SJSA1 (cell line): ENCODE data around the gene LY6G6F. TPM values are rescaled to one million over a fixed set of nuclear protein-coding genes. Genes with fewer than 3 reads are reported as not detected.

Experiments used
- DNase-seq, 2 experiments: peaks; one replicate each; pipeline ENCODE4 v3.0.0-alpha.2; 2015 to 2020; ENCODE audit warnings: low spot score in 2 of 2, low read depth in 1 of 2
- H3K27ac ChIP-seq: fragments of 250-450 bp; sonication (Bioruptor Pico); 2 replicates; pipeline ENCODE4 v1.5.1; 2020; ENCODE audit warnings: mild to moderate bottlenecking, moderate library complexity
- H3K27me3 ChIP-seq: fragments of 250-450 bp; sonication (Bioruptor Pico); replicated peaks from 2 replicates; pipeline ENCODE4 v1.5.1; 2020; ENCODE audit warnings: mild to moderate bottlenecking, moderate library complexity
- H3K36me3 ChIP-seq: fragments of 250-450 bp; sonication (Bioruptor Pico); 2 replicates; pipeline ENCODE4 v1.5.1; 2020; ENCODE audit warnings: mild to moderate bottlenecking
- H3K4me1 ChIP-seq: fragments of 250-450 bp; sonication (Bioruptor Pico); replicated peaks from 2 replicates; pipeline ENCODE4 v1.6.1; 2021; ENCODE audit warnings: mild to moderate bottlenecking
- H3K4me3 ChIP-seq: fragments of 250-450 bp; sonication (Bioruptor Pico); 2 replicates; pipeline ENCODE4 v1.5.1; 2020; ENCODE audit warnings: mild to moderate bottlenecking
- H3K9me3 ChIP-seq: fragments of 250-450 bp; sonication (Bioruptor Pico); replicated peaks from 2 replicates; pipeline ENCODE4 v1.5.1; 2020; ENCODE audit warnings: mild to moderate bottlenecking
- total RNA-seq: library from RNA; depleted of rRNA; stranded (reverse); fragments of >200 nt; shearing (Covaris generic); gene quantifications from 2 replicates; pipeline ENCODE4 v1.2.3, GENCODE V29; 2014

LY6G6F gene
- total RNA-seq, 1 experiment from 2014 or later, result not detected

DNA sequence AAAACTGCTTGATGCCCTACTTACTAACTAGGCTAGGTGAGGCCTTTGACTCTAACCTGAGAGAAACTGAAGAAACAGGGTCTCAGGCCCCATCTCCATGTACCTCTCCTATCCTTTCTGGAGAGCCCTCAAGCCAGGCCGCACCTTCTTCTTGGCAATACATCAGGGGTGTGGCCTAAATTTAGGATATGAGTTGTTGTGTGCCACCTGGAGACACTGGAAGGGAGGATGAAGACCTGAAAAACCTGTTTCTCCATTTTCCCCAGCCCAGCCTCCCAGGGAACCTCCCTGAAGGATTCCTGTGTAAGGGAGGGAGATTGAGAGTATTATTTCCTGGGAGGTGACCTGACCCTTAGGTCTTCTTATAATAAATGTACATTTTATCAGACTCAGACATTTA, 11.6 kb downstream of the LY6G6F start:
- Histone ChIP-seq H3K27ac (no peak overlapping the region), H3K36me3 (no peaks in the 10 kb centered on the region), H3K4me3 (no peak overlapping the region), H3K4me1 (peaks cover 3% of the 10 kb centered on the region; the same call in 1 of the 2 replicates), H3K9me3 (no peaks in the 10 kb centered on the region), H3K27me3 (no peaks in the 10 kb centered on the region)
- DNase-seq, result no peak

DNA sequence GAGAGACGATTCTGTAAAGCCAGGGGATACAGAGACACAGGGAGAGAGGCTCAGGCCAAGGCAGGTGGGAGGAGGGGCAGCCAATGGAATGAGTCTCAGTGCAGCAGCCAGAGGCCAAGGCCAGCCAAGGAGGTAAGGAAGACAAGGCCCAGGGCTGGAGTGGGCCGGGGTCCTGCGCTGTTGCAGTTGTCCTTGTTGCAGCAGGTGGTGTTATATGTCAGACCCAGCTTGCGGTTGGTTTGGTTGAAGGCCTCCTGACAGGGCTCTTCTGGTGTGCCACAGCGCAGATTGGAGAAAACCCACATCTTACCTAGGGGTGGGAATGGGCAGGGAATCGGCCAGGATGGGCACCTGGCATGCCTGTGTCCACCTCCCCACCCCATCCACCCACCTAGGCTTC, 12.3 kb downstream of the LY6G6F start:
- H3K27me3 ChIP-seq, result no peaks in the 10 kb centered on the region
- no peak for DNase-seq
- no peaks in the 10 kb centered on the region for H3K9me3 ChIP-seq
- H3K4me3 ChIP-seq, result no peak overlapping the region
- H3K27ac ChIP-seq, result no peak overlapping the region
- H3K36me3 ChIP-seq, result no peaks in the 10 kb centered on the region
- H3K4me1 ChIP-seq, result peaks cover 1% of the 10 kb centered on the region; the same call in 1 of the 2 replicates

DNA sequence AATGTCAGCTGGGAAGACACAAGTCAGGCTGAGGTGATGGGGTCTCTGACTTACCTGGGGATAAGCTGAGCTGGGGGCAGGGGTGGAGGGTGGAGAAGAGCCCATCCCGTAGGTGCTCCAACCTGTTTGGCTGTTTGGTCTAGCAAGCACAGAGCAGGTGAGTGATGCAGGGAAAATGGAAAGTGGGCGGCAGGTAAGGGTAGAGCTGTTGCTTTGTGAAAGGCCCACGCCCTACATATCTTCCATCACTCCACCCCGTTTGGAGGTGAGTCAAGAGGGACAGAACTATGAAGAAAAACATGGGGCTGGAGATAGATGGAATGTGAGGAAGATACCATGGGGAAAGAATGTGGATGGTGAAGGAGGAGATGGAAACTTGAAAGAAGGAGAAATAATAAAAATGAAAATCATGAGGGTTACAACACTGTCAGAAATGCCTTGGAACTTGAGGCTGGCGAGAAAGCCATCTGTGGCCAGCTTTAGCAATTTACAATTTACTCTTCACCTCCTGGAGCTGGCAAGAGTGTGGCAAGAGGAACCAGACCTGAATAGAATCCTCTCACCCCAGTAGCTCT, 13.6 kb downstream of the LY6G6F start:
- DNase-seq, result no peak
- no peaks in the 10 kb centered on the region; the same call in 1 of the 2 replicates for H3K36me3 ChIP-seq

DNA sequence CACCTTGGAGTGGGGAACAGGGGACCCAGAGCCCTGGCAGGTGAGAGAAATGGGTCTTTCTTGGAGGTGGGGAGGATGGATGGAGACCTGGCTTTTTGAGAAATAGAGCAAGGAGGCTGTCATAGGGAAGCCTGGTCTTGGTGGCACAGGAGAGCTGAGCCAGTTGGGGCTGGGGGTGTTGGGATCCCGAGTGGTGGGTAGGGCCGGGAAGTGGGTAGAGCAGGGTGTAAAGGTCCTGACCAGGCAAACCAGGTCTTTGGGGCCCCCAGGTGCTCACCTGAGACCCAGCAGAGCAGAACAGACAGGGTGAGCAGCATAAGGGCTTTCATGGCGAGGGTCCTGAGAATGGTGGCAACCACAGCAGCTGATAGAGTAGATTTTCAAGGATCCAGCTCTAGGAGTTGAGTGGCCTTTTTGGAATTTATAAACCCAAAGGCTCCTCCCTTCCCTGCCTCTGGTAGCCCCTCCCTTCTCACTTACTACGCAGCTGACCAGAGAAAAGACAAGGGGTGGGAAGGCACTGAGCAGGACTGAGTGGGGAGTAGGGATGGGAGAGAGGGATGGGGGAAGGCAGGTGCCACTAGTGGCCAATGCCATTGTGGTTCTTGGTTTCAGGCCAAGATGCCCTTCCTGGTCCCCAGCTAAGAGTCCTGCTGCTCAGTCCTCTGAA, 14.8 kb downstream of the LY6G6F start, which contains the start of gene LY6G6C:
TSS of gene LY6G6C (minus strand) at position 396 of the 670 bp plus-strand sequence. CDS start at position 329, 67 bp downstream.
- Histone ChIP-seq H3K4me3 (no peak within 1 kb of the TSS), H3K36me3 (peaks cover 5% of the 10 kb centered on the region), H3K9me3 (no peaks in the 10 kb centered on the region), H3K4me1 (no peaks in the 10 kb centered on the region), H3K27me3 (no peaks in the 10 kb centered on the region), H3K27ac (no peak within 1 kb of the TSS)
- no peak for DNase-seq

More for the DNA sequence above, 13.6 kb downstream of the LY6G6F start:
- Histone ChIP-seq H3K27ac (no peak overlapping the region), H3K27me3 (no peaks in the 10 kb centered on the region), H3K9me3 (no peaks in the 10 kb centered on the region), H3K4me1 (no peaks in the 10 kb centered on the region), H3K4me3 (no peak overlapping the region)

DNA sequence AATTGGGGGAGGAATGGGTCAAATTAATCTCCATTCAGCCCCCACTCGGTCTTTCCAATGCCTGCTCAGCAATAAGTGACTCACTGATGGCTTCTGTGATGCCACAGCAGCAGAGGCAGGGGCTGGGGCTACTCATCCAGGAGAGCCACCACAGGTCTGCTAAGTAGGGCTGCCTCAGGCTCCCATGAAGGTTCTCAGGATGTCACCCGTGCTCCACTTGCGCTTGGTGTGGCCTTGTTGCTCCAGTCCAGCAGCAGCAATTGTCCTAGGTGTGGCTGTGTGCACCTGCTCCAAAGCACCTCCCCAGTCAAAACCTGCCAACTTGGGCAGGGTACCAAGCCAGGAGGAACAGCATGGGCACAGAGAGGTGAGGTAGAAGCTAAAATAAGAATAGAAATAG, 15.5 kb downstream of the LY6G6F start:
- DNase-seq, result no peak
- H3K4me3 ChIP-seq, result no peak overlapping the region
- no peaks in the 10 kb centered on the region for H3K27me3 ChIP-seq
- H3K9me3 ChIP-seq, result no peaks in the 10 kb centered on the region
- peaks cover 11% of the 10 kb centered on the region for H3K36me3 ChIP-seq
- no peaks in the 10 kb centered on the region for H3K4me1 ChIP-seq
- no peak overlapping the region for H3K27ac ChIP-seq

DNA sequence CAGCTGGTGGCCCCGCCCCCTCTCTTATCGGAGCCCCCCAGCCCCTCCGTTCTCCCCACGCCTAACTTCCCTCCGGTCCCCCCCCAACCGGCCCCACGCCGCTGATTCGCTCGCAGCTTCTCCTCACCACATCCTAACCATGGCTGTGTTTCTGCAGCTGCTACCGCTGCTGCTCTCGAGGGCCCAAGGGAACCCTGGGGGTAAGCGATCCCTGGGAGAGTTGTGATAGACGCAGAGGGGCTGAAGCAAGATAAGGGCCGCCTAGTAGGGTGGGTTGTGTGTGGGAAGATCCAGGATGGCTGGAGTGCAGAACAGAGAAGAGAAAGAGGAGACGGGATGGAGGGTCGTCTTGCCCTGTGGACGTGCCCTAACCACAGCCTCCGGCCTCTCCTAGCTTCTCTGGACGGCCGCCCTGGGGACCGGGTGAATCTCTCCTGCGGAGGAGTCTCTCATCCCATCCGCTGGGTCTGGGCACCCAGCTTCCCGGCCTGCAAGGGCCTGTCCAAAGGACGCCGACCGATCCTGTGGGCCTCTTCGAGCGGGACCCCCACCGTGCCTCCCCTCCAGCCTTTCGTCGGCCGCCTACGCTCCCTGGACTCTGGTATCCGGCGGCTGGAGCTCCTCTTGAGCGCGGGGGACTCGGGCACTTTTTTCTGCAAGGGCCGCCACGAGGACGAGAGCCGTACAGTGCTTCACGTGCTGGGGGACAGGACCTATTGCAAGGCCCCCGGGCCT, 16.7 kb downstream of the LY6G6F start, which contains the start of gene MPIG6B:
TSS of gene MPIG6B (plus strand) at position 129 of the 735 bp plus-strand sequence. CDS start at position 140, 11 bp downstream.
- Histone ChIP-seq H3K4me1 (no peaks in the 10 kb centered on the region), H3K9me3 (no peaks in the 10 kb centered on the region), H3K4me3 (no peak within 1 kb of the TSS), H3K27ac (no peak within 1 kb of the TSS), H3K27me3 (no peaks in the 10 kb centered on the region), H3K36me3 (peaks cover 22% of the 10 kb centered on the region)
- DNase-seq, result no peak

DNA sequence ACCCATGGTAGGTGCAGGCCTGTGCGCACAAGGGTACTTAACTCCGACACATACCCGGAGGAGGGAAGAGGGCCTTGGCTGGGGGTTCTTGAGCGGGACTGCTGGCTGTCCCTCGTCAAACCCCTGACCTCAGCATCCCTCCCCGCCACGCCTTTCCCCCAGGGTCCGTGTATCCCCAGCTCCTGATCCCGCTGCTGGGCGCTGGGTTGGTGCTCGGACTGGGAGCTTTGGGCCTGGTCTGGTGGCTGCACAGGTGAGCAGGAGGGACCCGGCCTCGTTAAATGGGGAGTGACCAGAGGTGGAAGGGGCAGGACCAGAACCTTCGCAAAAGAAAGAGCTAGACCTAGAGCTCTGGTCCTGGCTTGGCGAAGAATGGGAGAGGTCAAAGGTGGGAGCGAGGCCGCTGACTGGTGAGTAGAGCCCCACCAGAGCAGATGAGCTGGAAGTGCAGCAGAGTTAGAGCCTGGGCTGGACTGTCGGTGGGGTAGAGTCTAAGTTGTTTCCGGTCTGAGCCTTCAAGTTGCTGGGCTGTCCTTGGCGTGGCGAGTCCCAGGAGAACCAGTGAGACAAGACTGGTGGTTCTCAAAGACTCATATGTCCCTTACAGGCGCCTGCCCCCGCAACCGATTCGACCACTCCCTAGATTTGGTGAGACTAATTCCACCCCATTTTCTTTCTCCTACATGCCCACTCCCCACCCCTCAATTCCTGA, 17.5 kb downstream of the LY6G6F start:
- peaks cover 6% of the 10 kb centered on the region for H3K4me1 ChIP-seq
- H3K36me3 ChIP-seq, result peaks cover 28% of the 10 kb centered on the region
- H3K27ac ChIP-seq, result no peak overlapping the region
- H3K27me3 ChIP-seq, result no peaks in the 10 kb centered on the region
- no peak for DNase-seq
- no peak overlapping the region for H3K4me3 ChIP-seq
- no peaks in the 10 kb centered on the region for H3K9me3 ChIP-seq

DNA sequence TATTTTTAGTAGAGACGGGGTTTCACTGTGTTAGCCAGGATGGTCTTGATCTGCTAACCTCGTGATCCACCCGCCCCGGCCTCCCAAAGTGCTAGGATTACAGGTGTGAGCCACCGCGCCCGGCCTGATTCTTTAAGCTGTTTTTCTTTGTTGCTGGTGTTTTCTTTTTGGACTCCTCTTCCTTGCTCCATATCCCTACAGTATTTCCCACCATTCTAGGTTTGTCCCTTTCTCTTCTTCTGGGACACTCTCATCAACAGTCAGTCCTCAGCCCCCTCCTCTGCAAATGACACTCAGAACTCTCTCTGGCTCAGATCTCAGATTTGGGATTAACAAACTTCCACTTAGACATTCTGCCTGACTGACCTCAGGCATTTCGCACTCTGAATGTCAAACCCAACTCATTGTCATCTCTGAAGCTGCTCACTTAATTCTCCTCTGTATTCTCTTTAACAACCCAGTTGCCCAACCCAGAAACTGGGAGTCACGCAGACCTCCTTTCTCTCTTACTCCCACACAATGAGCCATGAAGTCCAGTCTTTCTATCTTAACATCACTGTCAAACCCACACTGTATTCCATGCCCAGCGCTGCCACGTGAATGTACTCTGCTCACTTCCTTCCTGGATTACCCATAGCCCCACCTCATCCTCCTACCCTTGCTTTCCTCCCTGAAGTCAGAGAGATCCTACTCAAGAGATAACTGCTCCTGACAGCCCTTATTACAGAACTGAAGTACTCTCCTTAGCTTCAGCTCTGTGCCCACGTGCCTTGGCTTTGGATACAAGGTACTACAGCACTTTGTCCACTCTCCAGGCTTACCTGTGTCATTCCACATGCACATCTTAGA, 19.1 kb downstream of the LY6G6F start:
- DNase-seq, result no peak
- Histone ChIP-seq H3K27ac (no peak overlapping the region), H3K27me3 (no peaks in the 10 kb centered on the region), H3K36me3 (peaks cover 39% of the 10 kb centered on the region), H3K4me3 (no peak overlapping the region), H3K9me3 (peaks cover 3% of the 10 kb centered on the region), H3K4me1 (peaks cover 18% of the 10 kb centered on the region)

DNA sequence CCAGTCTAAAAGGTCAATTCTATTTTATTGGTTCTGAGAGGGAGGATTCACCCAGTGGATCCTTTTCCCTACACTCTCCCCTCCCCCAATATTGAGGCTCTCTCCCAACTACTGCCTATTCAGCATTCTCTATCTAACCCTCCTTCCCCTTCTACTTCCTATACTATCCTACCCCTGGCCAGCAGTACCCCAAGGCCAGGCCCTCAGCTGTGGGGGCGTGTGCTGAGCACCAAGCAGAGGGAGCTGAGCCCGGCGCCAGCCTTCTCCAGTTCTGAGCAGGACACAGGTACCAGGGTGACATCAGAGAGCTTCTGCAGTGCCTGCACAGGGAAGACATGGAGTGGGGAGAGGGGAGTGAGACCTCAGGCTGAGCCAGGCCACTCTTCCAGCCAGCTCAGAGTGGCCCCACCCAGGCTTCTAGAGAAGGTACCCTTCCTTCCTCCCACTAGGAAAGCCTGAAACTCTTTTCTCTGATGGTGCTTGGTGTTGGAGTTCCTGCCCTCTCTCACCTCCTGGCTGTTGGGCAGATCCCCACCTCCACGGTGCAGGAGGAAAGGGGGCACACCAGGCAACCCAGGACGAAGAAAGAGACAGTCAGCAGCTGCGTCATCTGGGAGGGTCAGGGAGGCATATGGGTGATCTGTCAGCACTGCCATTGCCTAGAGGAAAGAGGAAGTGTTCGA, 20.5 kb downstream of the LY6G6F start:
- Histone ChIP-seq H3K36me3 (peaks cover 53% of the 10 kb centered on the region), H3K27me3 (no peaks in the 10 kb centered on the region), H3K4me3 (no peak overlapping the region), H3K9me3 (peaks cover 3% of the 10 kb centered on the region), H3K27ac (no peak overlapping the region), H3K4me1 (peaks cover 19% of the 10 kb centered on the region)
- no peak for DNase-seq

DNA sequence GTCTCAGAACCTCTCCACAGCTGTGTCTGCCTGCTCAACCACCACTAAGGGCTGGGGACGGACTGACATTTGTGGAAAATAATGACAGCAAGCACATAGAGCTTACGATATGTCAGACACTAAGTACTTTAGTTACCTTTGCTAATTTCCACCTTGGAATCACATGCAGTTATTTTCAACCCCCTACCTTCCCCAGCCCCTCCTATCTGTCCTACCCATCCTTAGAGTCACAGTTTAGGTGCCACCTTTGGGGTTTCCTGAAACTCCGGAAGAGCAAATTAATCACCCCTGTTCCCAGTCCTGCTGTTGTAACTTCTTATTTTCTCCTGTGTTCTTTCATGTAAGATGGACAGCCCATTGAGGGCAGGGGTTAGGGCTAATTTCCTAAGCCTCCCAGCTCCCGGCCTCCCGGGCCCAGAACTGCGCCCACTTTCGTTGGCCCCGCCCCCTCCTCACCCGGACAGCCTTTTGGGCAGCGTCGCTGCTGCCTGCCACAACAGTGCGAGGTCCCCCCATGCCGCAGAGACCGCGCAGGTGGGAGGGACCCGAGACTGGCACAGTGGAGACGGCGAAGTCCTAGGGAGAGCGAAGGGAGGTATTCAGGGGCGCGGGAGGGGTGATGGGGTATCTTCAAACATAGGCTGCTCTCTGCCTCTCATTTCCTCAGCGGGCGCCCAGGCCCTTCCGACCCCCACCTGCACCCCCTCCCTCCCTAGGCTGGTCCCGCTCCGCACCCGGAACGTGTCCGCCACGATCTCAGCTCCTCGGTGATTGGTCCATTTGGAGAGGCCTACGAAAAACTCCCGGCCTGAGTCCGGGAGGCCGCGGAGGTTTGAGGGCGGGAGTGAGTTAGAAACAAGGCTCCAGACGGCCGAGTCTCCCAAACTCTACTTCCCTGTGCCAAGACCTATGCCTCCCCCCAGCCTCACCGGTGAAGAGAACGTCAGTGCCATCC, 21.3 kb downstream of the LY6G6F start:
- Histone ChIP-seq H3K4me3 (no peak overlapping the region), H3K36me3 (peaks cover 62% of the 10 kb centered on the region), H3K4me1 (peaks cover 19% of the 10 kb centered on the region), H3K27ac (no peak overlapping the region), H3K9me3 (peaks cover 3% of the 10 kb centered on the region), H3K27me3 (no peaks in the 10 kb centered on the region)
- no peak for DNase-seq

DNA sequence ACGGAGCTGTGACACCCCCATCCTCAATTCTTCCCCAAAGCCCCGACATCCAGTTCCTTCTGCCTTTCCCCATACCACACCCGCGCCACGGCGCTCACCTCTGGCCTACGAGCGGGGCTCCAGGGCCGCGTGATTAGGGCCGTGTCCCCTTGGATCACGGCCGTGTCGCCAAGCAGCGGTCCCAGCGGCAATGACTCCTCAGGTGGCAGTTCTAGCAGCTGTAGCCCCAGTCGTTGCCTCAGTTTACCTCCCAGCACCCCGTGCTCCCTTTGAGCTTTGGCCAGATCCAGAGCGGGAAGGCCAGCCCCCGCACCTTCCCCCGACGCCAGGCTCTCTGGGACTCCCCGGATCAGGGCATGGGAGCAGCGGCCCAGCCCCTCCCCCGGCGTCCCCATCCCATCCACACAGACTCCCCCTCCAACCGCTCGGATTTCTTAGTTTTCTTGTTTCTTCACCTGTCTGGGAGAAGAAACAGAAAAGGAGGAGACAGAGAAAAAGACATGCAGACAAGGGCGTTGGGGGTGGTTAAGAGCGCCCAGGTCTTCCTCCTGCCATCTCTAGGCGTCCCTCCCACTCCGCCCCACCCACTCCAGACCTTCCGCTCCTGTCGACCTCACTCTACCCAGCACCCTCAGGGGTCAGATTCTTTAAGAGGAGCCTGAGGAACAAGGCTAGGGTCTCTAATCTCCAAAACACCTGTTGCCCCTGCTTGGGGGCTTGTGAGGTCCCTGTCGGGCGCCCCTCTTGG, 22.3 kb downstream of the LY6G6F start, which contains the start of gene DDAH2:
TSS of gene DDAH2 (minus strand) at position 533 of the 748 bp plus-strand sequence. CDS start at position 395, 138 bp downstream.
- Histone ChIP-seq H3K9me3 (peaks cover 3% of the 10 kb centered on the region), H3K27ac (peak within 1 kb of the TSS; percentile 76), H3K36me3 (peaks cover 71% of the 10 kb centered on the region), H3K4me1 (peaks cover 24% of the 10 kb centered on the region), H3K4me3 (peak within 1 kb of the TSS; percentile 58), H3K27me3 (no peaks in the 10 kb centered on the region)
- DNase-seq, result no peak
